MM.1S (cell line): ENCODE results near the gene ELMO1.

Source experiments
- EZH2 ChIP-seq: fragments of 300-600 bp; sonication (generic); optimal IDR thresholded peaks from 2 replicates; pipeline ENCODE3; 2017; ENCODE audit warnings: low read depth, mild to moderate bottlenecking, antibody characterized with exemption, low read length, mixed read lengths
- EZH2phosphoT487 ChIP-seq: fragments of 300-600 bp; sonication (generic); IDR thresholded peaks from 2 replicates; pipeline ENCODE4 v1.6.1; 2018; ENCODE audit warnings: antibody characterized with exemption, low read length
- TF ChIP-seq, protein P1 (sequence below): fragments of 300-600 bp; sonication (generic); IDR thresholded peaks from 2 replicates; pipeline ENCODE4 v1.5.1; 2016; ENCODE audit warnings: antibody characterized with exemption, low read length, mixed read lengths

DNA sequence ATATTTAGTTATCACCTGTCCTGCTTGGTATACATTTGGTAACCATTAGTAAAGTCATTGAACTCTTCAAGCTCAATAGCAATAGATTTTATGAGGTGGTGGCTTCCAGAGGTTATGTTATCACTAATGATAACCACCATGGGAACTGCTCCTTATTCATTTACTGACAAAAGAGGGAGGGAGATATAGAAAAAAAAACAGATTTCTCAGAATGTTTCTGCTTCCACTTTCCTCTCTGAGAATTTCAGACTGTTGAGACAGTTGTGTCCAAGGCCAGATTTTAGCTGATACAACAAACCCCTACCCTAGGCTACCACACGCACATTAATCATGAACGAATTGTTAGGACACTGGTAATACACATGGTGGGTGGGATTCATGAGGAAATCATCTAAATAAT is 570.4 kb downstream of the ELMO1 start:
- TF ChIP-seq EZH2phosphoT487: no peak
- TF ChIP-seq, protein P1, sequence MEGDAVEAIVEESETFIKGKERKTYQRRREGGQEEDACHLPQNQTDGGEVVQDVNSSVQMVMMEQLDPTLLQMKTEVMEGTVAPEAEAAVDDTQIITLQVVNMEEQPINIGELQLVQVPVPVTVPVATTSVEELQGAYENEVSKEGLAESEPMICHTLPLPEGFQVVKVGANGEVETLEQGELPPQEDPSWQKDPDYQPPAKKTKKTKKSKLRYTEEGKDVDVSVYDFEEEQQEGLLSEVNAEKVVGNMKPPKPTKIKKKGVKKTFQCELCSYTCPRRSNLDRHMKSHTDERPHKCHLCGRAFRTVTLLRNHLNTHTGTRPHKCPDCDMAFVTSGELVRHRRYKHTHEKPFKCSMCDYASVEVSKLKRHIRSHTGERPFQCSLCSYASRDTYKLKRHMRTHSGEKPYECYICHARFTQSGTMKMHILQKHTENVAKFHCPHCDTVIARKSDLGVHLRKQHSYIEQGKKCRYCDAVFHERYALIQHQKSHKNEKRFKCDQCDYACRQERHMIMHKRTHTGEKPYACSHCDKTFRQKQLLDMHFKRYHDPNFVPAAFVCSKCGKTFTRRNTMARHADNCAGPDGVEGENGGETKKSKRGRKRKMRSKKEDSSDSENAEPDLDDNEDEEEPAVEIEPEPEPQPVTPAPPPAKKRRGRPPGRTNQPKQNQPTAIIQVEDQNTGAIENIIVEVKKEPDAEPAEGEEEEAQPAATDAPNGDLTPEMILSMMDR: no peak
- no peak for TF ChIP-seq EZH2
